SK-N-SH (cell line): Measurements from ENCODE around the gene TLNRD1. TPM values are rescaled to one million over a fixed set of nuclear protein-coding genes. Genes with fewer than 3 reads are reported as not detected.

Source experiments
- CTCF ChIA-PET: fragments of 300-600, 350-600 bp; formaldehyde crosslinking; extraction: SDS; loops from one replicate; lab custom pipeline; 2021; lab: Yijun Ruan, JAX
- POLR2A ChIA-PET: fragments of 350-600 bp; sonication (Branson Sonifier 250); formaldehyde crosslinking; extraction: SDS; loops from one replicate; lab custom pipeline; 2020; ENCODE audit warnings: antibody characterized with exemption, inconsistent platforms; lab: Yijun Ruan, JAX
- DNase-seq: peaks from one replicate; pipeline ENCODE4 v3.0.0; 2012
- H2AFZ ChIP-seq: fragments of 200-600 bp; sonication (generic); 2 replicates; pipeline ENCODE4 v1.8.1; 2016; ENCODE audit warnings: antibody characterized with exemption, mild to moderate bottlenecking, low read depth
- H3F3A ChIP-seq: fragments of 200-600 bp; sonication (generic); replicated peaks from 2 replicates; pipeline ENCODE3; 2016; ENCODE audit warnings: antibody characterized with exemption, mild to moderate bottlenecking; ENCODE audit not compliant: insufficient read depth
- H3K27ac ChIP-seq, 2 experiments: fragments of 200-500 bp in 1 of 2; fragments of 200-600 bp in 1 of 2; sonication (Bioruptor generic) in 1 of 2; sonication (generic), shearing (Covaris generic) in 1 of 2; 2 replicates each; pipeline versions ENCODE4 v1.5.1 to v1.6.1; 2014 to 2016; ENCODE audit warnings: low read depth in 2 of 2, inconsistent platforms in 1 of 2, low read length in 1 of 2, mild to moderate bottlenecking in 1 of 2, mixed read lengths in 1 of 2
- H3K27me3 ChIP-seq: fragments of 200-600 bp; sonication (generic), shearing (Covaris generic); 2 replicates; pipeline ENCODE4 v1.6.1; 2016; ENCODE audit warnings: mixed run types; ENCODE audit not compliant: insufficient read depth
- H3K36me3 ChIP-seq, 2 experiments: fragments of 200-500 bp in 1 of 2; fragments of 200-600 bp in 1 of 2; sonication (Bioruptor generic) in 1 of 2; sonication (generic) in 1 of 2; replicated peaks in 1 of 2; 2 replicates each; pipeline versions ENCODE3 to v1.5.1; 2014 to 2016; ENCODE audit warnings: low read length in 1 of 2, mild to moderate bottlenecking in 1 of 2; ENCODE audit not compliant: insufficient read depth in 2 of 2, control insufficient read depth in 1 of 2
- H3K4me1 ChIP-seq, 2 experiments: fragments of 200-500 bp in 1 of 2; fragments of 200-600 bp in 1 of 2; sonication (Bioruptor generic) in 1 of 2; sonication (generic), shearing (Covaris generic) in 1 of 2; 2 replicates each; pipeline versions ENCODE4 v1.5.1 to v1.6.1; 2014 to 2016; ENCODE audit warnings: low read depth in 1 of 2, low read length in 1 of 2, mixed run types in 1 of 2; ENCODE audit not compliant: insufficient read depth in 2 of 2, control insufficient read depth in 1 of 2
- H3K4me2 ChIP-seq: fragments of 200-600 bp; sonication (generic), shearing (Covaris generic); 2 replicates; pipeline ENCODE4 v1.6.1; 2017; ENCODE audit warnings: mixed run types
- H3K4me3 ChIP-seq, 2 experiments: fragments of 200-500 bp in 1 of 2; fragments of 200-600 bp in 1 of 2; sonication (Bioruptor generic) in 1 of 2; sonication (generic), shearing (Covaris generic) in 1 of 2; 2 replicates each; pipeline versions ENCODE4 v1.5.1 to v1.8.1; 2014 to 2016; ENCODE audit warnings: low read depth in 2 of 2, inconsistent platforms in 1 of 2, low read length in 1 of 2, mild to moderate bottlenecking in 1 of 2, mixed read lengths in 1 of 2, moderate library complexity in 1 of 2
- H3K79me2 ChIP-seq: fragments of 200-600 bp; sonication (generic); 2 replicates; pipeline ENCODE4 v1.8.1; 2017; ENCODE audit warnings: mild to moderate bottlenecking; ENCODE audit not compliant: insufficient read depth
- H3K9ac ChIP-seq: fragments of 200-600 bp; sonication (generic); 2 replicates; pipeline ENCODE4 v1.6.1; 2017; ENCODE audit warnings: mixed run types
- H3K9me2 ChIP-seq: fragments of 200-600 bp; sonication (generic); 2 replicates; pipeline ENCODE4 v1.6.1; 2017; ENCODE audit warnings: mixed run types
- H3K9me3 ChIP-seq: fragments of 200-600 bp; sonication (generic); 2 replicates; pipeline ENCODE4 v1.6.1; 2017; ENCODE audit warnings: mixed run types, mild to moderate bottlenecking, moderate library complexity
- H4K20me1 ChIP-seq: fragments of 200-600 bp; sonication (generic); 2 replicates; pipeline ENCODE4 v1.6.1; 2017; ENCODE audit warnings: mild to moderate bottlenecking, mixed run types; ENCODE audit not compliant: insufficient read depth
- EP300 ChIP-seq, 2 experiments: IDR thresholded peaks; 2 replicates each; pipeline versions ENCODE4 v1.4.0 to v1.6.1; 2012; ENCODE audit warnings: borderline replicate concordance in 1 of 2, low read depth in 1 of 2, low read length in 1 of 2
- JUND ChIP-seq: IDR thresholded peaks from 2 replicates; pipeline ENCODE4 v1.4.0; 2012
- MEF2A ChIP-seq: IDR thresholded peaks from 2 replicates; pipeline ENCODE4 v1.4.0; 2012; ENCODE audit warnings: low read depth, borderline replicate concordance
- MXI1 ChIP-seq: IDR thresholded peaks from 2 replicates; pipeline ENCODE4 v1.6.1; 2012; ENCODE audit warnings: mild to moderate bottlenecking, low read depth, low read length, improper control_type of control experiment
- NFIC ChIP-seq: IDR thresholded peaks from 2 replicates; pipeline ENCODE4 v1.4.0; 2012; ENCODE audit warnings: borderline replicate concordance
- NRF1 ChIP-seq: IDR thresholded peaks from 2 replicates; pipeline ENCODE4 v1.6.1; 2012; ENCODE audit warnings: low read depth, mild to moderate bottlenecking, low read length
- PBX3 ChIP-seq: IDR thresholded peaks from 2 replicates; pipeline ENCODE4; 2012
- POLR2AphosphoS5 ChIP-seq: IDR thresholded peaks from 2 replicates; pipeline ENCODE4 v1.6.1; 2012; ENCODE audit warnings: low read depth, low read length
- RAD21 ChIP-seq: IDR thresholded peaks from 2 replicates; pipeline ENCODE4 v1.6.1; 2012; ENCODE audit warnings: mild to moderate bottlenecking, low read length
- RCOR1 ChIP-seq: fragments of 150-350 bp; IDR thresholded peaks from 2 replicates; pipeline ENCODE4 v1.6.1; 2017; ENCODE audit warnings: antibody characterized with exemption, low read length
- REST ChIP-seq: IDR thresholded peaks from 2 replicates; pipeline ENCODE4 v1.6.1; 2012; ENCODE audit warnings: mild to moderate bottlenecking, low read depth, low read length, moderate library complexity
- SMC3 ChIP-seq: IDR thresholded peaks from 2 replicates; pipeline ENCODE4 v1.6.1; 2012; ENCODE audit warnings: low read depth, low read length, improper control_type of control experiment
- TAF1 ChIP-seq: IDR thresholded peaks from 2 replicates; pipeline ENCODE4 v1.6.1; 2012; ENCODE audit warnings: low read depth, mild to moderate bottlenecking, low read length, moderate library complexity, borderline replicate concordance
- ZBTB33 ChIP-seq: IDR thresholded peaks from 2 replicates; pipeline ENCODE4 v1.4.0; 2012; ENCODE audit warnings: low read depth, borderline replicate concordance
- WGBS: methylation state at CpG from one replicate; pipeline ENCODE4 v1.1.6; 2017; ENCODE audit warnings: low lambda C conversion rate; 5-methylcytosine and 5-hydroxymethylcytosine counted together
- polyA plus RNA-seq, 3 experiments: library from polyadenylated mRNA; depleted of rRNA; stranded (reverse); fragments of >200 nt; gene quantifications; 2 replicates each; pipeline ENCODE4 v1.2.3, GENCODE V29; 2012

Gene TLNRD1
- polyA plus RNA-seq, 1 of the 3 experiments (the other 2 are of a cell fraction) = 5.0 TPM

- TF ChIP-seq SMC3 (no peak), JUND (no peak), MXI1 (no peak), REST (no peak), EP300 (IDR thresholded peaks at IDR 0.05; ENCODE audit: borderline replicate concordance in 1 of 2, low read depth in 1 of 2, low read length in 1 of 2) (no peak), MEF2A (no peak), RCOR1 (no peak), TAF1 (no peak), POLR2AphosphoS5 (no peak)
- Histone ChIP-seq H3K4me3 (no peak overlapping the region), H3K9ac (no peak overlapping the region), H3K4me2 (no peak overlapping the region), H3K27me3 (no peaks in the 10 kb centered on the region), H3K36me3 (peaks cover 0 to 5% of the 10 kb centered on the region in 2 experiments), H3K9me2 (no peaks in the 10 kb centered on the region), H3K4me1 (peaks cover 0 to 7% of the 10 kb centered on the region in 2 experiments; a peak in 1 of 4 replicates), H3F3A (peaks cover 4% of the 10 kb centered on the region), H3K27ac (no peak overlapping the region), H4K20me1 (0 out of 2 replicates have a peak, but pooled peaks cover 3% of the 10 kb centered on the region), H3K79me2 (peaks cover 16% of the 10 kb centered on the region), H3K9me3 (no peaks in the 10 kb centered on the region), H2AFZ (no peak overlapping the region)
- 89% methylated on average over 2 of the region's 2 CpGs for WGBS
- POLR2A ChIA-PET = no interaction called here
- no peak for DNase-seq
- CTCF ChIA-PET = interaction anchor here (1.7 to 6.3 kb wide), 7 partner anchors 14 to 515 kb away, joined by 8 to 139 read pairs (median 45); partner anchors contain the start of genes CEMIP and TLNRD1
Observed at GRCh38 chr15:80971143-80971542, 29.6 kb upstream of the TLNRD1 start.

GRCh38 chr15:80972276-80972675 lies 28.4 kb upstream of the TLNRD1 start:
- Histone ChIP-seq H3K4me2 (no peak overlapping the region), H3K27me3 (no peaks in the 10 kb centered on the region), H3K27ac (no peak overlapping the region), H3F3A (peaks cover 4% of the 10 kb centered on the region), H3K4me1 (peaks cover 0 to 6% of the 10 kb centered on the region in 2 experiments; a peak in 1 of 4 replicates), H3K9ac (no peak overlapping the region), H4K20me1 (0 out of 2 replicates have a peak, but pooled peaks cover 10% of the 10 kb centered on the region), H3K4me3 (no peak overlapping the region), H3K9me2 (no peaks in the 10 kb centered on the region), H2AFZ (no peak overlapping the region), H3K79me2 (peaks cover 22% of the 10 kb centered on the region), H3K9me3 (no peaks in the 10 kb centered on the region), H3K36me3 (peaks cover 0 to 5% of the 10 kb centered on the region in 2 experiments)
- DNase-seq = no peak
- ChIA-PET POLR2A (no interaction called here), CTCF (interaction anchor here (3.5 to 5.6 kb wide), 2 partner anchors 294 to 517 kb away, joined by 14 to 45 read pairs; no protein-coding TSS in a partner anchor)
- TF ChIP-seq RAD21 (no peak), NFIC (no peak), REST (no peak), PBX3 (no peak), SMC3 (no peak), ZBTB33 (no peak), NRF1 (no peak)
- WGBS = 78% methylated on average over 3 of the region's 3 CpGs
